GM21717 (cell line): Measurements from ENCODE around the gene DDRGK1.
"Not testable (repeated sequence)": the region's sequence is repeated elsewhere in the genome, so short reads cannot be mapped to it uniquely, and the experiment has no call there.

ENCODE experiments used
- ATAC-seq: cut with Tn5 transposase; IDR thresholded peaks from one replicate; pipeline ENCODE4 v1.9.1; 2021; ENCODE audit warnings: mild to moderate bottlenecking, moderate library complexity; ENCODE audit not compliant: unreplicated experiment

Gene DDRGK1

GRCh38 chr20:3221398-3222226 is 17.1 kb upstream of the DDRGK1 start:
- no peak for ATAC-seq

GRCh38 chr20:3218307-3218988 is 14.0 kb upstream of the DDRGK1 start:
- ATAC-seq = peak; percentile 60

GRCh38 chr20:3215359-3215917 is 11.0 kb upstream of the DDRGK1 start:
- ATAC-seq = not testable (repeated sequence)

GRCh38 chr20:3213226-3213625 is 8.7 kb upstream of the DDRGK1 start:
- no peak for ATAC-seq

GRCh38 chr20:3210346-3210745 is 5.9 kb upstream of the DDRGK1 start:
- ATAC-seq = no peak

GRCh38 chr20:3209946-3210317 is 5.5 kb upstream of the DDRGK1 start:
- ATAC-seq = no peak

GRCh38 chr20:3209257-3209945 is 4.9 kb upstream of the DDRGK1 start, which contains the start of gene ITPA:
ITPA (plus strand) TSS chr20:3209498; CDS start chr20:3209552, 54 bp downstream.
- ATAC-seq = no peak

GRCh38 chr20:3208786-3209256 is 4.3 kb upstream of the DDRGK1 start:
- no peak for ATAC-seq

DNA sequence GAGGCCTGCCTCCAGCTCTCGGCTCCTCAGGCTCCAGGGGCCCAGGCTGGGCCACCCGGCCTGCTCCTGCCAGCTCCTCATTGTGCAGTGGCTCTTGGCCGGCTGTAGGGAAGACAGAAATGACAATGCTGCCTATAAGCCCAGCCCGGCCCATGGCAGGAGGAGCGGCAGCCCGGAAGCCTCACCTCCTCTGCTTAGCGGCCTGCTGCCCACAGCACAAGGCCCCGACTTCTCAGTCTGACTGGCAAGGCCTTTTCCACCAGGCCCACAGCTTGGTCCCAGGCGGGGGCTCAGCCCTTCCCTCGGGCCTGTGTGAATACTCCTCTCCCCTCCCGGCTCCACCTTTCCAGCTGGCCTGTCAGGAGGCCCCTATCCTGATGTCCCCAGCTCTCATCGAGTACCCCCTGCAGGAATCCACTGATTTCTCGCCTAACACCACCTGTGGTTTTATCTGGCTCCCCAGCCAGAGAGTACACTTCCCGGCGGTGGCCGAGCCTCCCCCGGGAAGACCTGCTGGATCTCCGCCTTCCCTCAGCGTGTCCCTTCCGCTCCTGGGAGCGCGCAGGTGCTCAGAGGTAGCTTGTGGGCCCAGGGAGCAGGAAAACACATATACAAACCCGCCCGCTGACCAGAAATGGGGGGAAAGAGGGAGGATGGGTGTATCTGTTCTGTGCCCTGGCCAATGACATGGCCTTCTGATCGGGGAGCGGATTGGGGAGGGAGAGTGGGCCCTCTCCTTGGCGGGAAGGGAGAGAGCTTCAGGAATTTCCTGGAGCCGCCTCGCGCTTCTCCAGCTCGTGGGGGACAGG is 963 bp downstream of the DDRGK1 start:
- ATAC-seq = peak; percentile 20

GRCh38 chr20:3202965-3203314 is 1.5 kb downstream of the DDRGK1 start:
- no peak for ATAC-seq

GRCh38 chr20:3199976-3200755 is 4.3 kb downstream of the DDRGK1 start:
- no peak for ATAC-seq

DNA sequence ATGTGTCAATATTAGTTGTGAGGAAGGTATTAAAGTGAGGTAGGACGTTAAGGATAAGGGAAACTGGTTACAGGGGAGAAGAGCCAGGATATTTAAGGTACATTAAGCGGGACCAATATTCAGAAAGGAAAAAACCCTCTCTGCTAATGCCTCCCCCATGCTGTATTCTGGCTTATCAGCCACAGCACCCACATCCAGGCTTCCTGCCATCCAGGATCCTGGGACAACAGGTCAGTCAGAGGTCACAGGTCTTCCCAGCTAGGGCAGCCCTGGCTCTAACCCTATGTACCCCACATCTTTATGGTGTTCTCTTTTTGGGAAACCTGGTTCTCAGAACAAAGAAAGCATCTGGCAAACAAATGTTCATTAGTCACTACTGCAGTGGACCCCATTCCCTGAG is 5.3 kb downstream of the DDRGK1 start:
- ATAC-seq = no peak

DNA sequence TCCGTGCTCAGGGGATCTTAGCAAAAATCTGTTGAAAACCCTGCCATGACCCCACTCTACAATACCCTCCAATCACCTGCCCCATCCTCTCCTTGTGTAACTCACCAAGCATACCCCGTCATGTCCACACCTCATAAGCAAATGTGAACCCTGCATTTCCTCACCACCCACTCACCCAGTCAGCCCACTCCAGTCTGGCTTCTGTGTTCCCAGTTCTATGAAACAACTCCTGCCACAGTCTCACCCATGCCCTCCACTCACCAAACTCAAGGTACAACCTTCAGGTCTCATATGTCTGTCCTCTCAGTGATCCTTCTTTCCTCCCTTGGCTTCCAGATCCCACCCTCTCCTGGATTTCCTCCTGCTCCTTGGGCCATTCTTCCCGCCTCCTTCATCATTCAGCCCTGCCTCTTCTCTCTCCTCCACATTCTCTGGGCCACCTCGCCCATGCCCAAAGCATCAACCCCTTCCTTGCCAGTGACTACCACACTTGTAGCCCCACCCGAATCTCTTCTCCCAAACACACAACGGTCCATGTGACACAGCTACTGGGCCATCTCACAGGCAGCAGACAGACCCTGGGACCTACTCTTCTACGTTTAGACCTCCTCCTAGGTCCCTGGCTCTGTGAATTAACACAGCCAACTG is 8.8 kb downstream of the DDRGK1 start:
- no peak for ATAC-seq

DNA sequence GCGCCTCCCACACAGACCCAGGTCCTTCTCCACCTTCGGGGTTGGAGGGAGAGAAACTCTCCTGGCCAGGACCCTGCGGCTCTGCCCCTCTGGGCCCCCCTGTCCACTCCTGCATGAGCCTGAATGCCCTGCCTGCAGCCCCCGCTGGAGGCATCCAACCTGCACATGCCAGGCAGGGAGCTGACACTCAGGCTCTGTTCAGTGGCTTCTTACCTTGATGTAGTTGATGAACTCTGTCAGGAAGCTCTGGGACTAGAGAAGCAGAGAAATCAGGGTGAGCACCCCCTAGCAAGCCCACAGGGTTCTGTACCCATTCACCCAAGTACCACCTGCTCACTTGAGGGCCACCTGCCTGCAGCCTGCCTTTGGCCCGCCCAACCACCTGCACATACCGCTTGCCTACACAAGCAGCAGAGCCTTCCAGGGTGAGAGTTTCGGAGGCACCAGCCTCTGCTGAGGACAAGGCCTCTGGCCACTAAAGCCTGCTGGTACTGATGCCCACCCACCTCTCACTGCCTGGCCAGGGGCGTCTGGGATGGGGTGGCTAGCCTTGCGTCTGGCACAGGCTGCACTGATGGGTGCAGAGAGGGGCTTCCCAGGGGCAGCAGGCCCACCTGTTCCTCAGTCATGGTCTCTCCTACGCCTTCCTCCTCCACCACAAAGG is 9.7 kb downstream of the DDRGK1 start:
- no peak for ATAC-seq

GRCh38 chr20:3193806-3194616 is 10.5 kb downstream of the DDRGK1 start:
- ATAC-seq = no peak

GRCh38 chr20:3192226-3193015 is 12.1 kb downstream of the DDRGK1 start:
- no peak for ATAC-seq

GRCh38 chr20:3190681-3191111 is 13.8 kb downstream of the DDRGK1 start:
- ATAC-seq = no peak
